Measurements from ENCODE around the gene PLPP1.

The PLPP1 gene

GRCh38 chr5:55377810-55378209, 157.0 kb downstream of the PLPP1 start:
- no peak overlapping the region for H3K9ac ChIP-seq (ENCODE audit: low read depth in 1 of 2, low read length in 2 of 2)
- H3K4me1 ChIP-seq (ENCODE audit: control insufficient read depth in 2 of 2, insufficient read depth in 2 of 2, low read length in 2 of 2): peaks cover 0 to 5% of the 10 kb centered on the region in 2 donors
- H3K27ac ChIP-seq (ENCODE audit: low read depth in 2 of 2, low read length in 2 of 2): no peak overlapping the region
- peaks cover 16 to 18% of the 10 kb centered on the region in 2 donors for H3K36me3 ChIP-seq (ENCODE audit: control insufficient read depth in 2 of 2, insufficient read depth in 2 of 2, low read length in 2 of 2)
- no peaks in the 10 kb centered on the region for H3K9me3 ChIP-seq (ENCODE audit: control insufficient read depth in 2 of 2, low read length in 2 of 2)
- H3K4me3 ChIP-seq (ENCODE audit: low read length in 2 of 2): no peak overlapping the region
- no peaks in the 10 kb centered on the region for H3K27me3 ChIP-seq (ENCODE audit: control insufficient read depth in 2 of 2, insufficient read depth in 2 of 2, low read length in 2 of 2)
